Body of pancreas (tissue), 4 donors: Measurements from ENCODE around the gene SLC13A4. TPM values are rescaled to one million over a fixed set of nuclear protein-coding genes. Genes with fewer than 3 reads are reported as not detected.
"Not testable (repeated sequence)": the region's sequence is repeated elsewhere in the genome, so short reads cannot be mapped to it uniquely, and the experiment has no call there.

Experiments
- ATAC-seq: fragments of 150-250 bp; one replicate; pipeline ENCODE4 v1.9.1; 2016
- DNase-seq, 4 donors: peaks; one replicate each; pipeline ENCODE4 v3.0.0-alpha.2; 2019
- H3K27ac ChIP-seq, 4 donors: fragments of 200-600 bp; sonication (generic); 1 replicate in 3 of 4; 2 replicates in 1 of 4; pipeline versions ENCODE4 v1.5.1 to v1.6.1; 2016 to 2019; ENCODE audit warnings: mild to moderate bottlenecking in 1 of 4, mixed read lengths in 1 of 4, moderate library complexity in 1 of 4
- H3K27me3 ChIP-seq, 2 donors: fragments of 200-600 bp; sonication (generic); one replicate each; pipeline ENCODE4 v1.6.0; 2016; ENCODE audit warnings: mild to moderate bottlenecking in 1 of 2
- H3K36me3 ChIP-seq, 2 donors: fragments of 200-600 bp; sonication (generic); replicated peaks in 1 of 2; 2 replicates each; pipeline ENCODE4 v1.5.1; 2016; ENCODE audit warnings: low read depth in 2 of 2; ENCODE audit not compliant: insufficient read depth in 1 of 2
- H3K4me1 ChIP-seq: fragments of 200-600 bp; sonication (generic); one replicate; pipeline ENCODE4 v1.6.0; 2016
- H3K4me3 ChIP-seq, 2 donors: fragments of 200-600 bp; sonication (generic); 1 replicate in 1 of 2; 2 replicates in 1 of 2; pipeline ENCODE4 v1.5.1; 2016 to 2019
- H3K9me3 ChIP-seq, 3 donors: fragments of 200-600 bp; sonication (generic); 1 replicate in 2 of 3; 2 replicates in 1 of 3; pipeline ENCODE4 v1.5.1; 2016
- POLR2A ChIP-seq, 3 donors: fragments of 450-650 bp; IDR thresholded peaks; one replicate each; pipeline ENCODE4 v1.6.1; 2016; ENCODE audit warnings: antibody characterized with exemption in 3 of 3, mild to moderate bottlenecking in 2 of 3
- WGBS, 2 donors: methylation state at CpG; one replicate each; pipeline ENCODE4 v1.1.5; 2017; 5-methylcytosine and 5-hydroxymethylcytosine counted together
- intact Hi-C: fragments of 100-400 bp; cut with DNase I; formaldehyde crosslinking; loops from one replicate; pipeline ENCODE4 v1.15.1; 2023
- total RNA-seq, 2 donors: library from RNA; depleted of rRNA; stranded (reverse); fragments of >200 nt; gene quantifications; one replicate each; pipeline ENCODE4 v1.1.0, GENCODE V29; 2016
- TF ChIP-seq, protein P1 (sequence below), 7 experiments: fragments of 450-650 bp in 4 of 7; fragments of 200-600 bp in 3 of 7; sonication (generic) in 3 of 7; IDR thresholded peaks; one replicate each; pipeline ENCODE4 v1.5.1; 2016 to 2019; ENCODE audit warnings: antibody characterized with exemption in 7 of 7

SLC13A4 gene
- total RNA-seq, 2 donors from 2014 or later: not detected

DNA sequence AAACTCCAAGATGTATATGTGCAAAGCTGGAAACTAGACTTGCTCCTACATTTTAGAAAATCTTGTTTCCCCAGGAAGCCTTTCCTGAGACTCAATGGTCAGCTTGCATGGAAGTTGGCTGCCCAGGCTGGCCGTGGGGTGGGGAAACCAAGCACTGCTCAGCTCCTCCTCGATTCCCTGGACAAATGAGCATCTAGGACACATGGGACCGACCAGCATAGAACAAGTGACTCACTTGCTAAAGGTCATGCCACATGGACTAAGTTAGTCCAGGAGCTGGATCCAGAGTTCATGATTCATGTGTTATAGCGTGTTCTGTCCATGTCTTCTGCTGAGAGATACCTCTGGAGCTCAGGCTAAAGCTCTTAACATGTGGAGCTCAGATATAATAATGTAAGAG, 14.4 kb upstream of the SLC13A4 start:
- H3K36me3 ChIP-seq: no peaks in the 10 kb centered on the region
- H3K27me3 ChIP-seq: no peaks in the 10 kb centered on the region
- H3K4me1 ChIP-seq: no peaks in the 10 kb centered on the region
- 66% methylated on average over 4 of the region's 4 CpGs for WGBS, 2 donors
- no peak overlapping the region for H3K27ac ChIP-seq
- H3K9me3 ChIP-seq: no peaks in the 10 kb centered on the region
- DNase-seq (no peak), ATAC-seq (no peak)
- intact Hi-C loops: no loop called here
- no peak overlapping the region for H3K4me3 ChIP-seq
- TF ChIP-seq, protein P1, sequence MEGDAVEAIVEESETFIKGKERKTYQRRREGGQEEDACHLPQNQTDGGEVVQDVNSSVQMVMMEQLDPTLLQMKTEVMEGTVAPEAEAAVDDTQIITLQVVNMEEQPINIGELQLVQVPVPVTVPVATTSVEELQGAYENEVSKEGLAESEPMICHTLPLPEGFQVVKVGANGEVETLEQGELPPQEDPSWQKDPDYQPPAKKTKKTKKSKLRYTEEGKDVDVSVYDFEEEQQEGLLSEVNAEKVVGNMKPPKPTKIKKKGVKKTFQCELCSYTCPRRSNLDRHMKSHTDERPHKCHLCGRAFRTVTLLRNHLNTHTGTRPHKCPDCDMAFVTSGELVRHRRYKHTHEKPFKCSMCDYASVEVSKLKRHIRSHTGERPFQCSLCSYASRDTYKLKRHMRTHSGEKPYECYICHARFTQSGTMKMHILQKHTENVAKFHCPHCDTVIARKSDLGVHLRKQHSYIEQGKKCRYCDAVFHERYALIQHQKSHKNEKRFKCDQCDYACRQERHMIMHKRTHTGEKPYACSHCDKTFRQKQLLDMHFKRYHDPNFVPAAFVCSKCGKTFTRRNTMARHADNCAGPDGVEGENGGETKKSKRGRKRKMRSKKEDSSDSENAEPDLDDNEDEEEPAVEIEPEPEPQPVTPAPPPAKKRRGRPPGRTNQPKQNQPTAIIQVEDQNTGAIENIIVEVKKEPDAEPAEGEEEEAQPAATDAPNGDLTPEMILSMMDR (IDR thresholded peaks at IDR 0.05): no peak
- TF ChIP-seq POLR2A (IDR thresholded peaks at IDR 0.05): no peak

DNA sequence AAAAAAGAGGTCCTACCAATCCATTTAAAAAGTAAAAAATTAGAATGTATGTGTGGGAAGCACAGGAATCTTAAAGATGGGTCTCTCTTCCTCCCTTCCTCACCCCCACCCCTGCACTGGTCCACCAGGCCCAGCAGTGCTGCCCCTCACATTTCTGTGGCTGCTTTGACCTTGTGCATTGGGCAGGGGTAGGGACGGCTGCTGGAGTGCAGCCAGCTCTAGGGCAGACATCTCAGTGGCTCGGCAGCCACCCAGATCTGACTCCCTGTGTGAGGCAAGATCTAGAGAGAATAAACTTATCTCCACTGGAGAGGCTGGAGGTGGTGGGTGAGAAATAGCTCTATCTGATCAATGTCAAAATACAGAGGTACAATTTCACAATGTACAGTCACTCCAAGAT, 13.9 kb upstream of the SLC13A4 start:
- Histone ChIP-seq H3K27ac (no peak overlapping the region), H3K4me3 (no peak overlapping the region), H3K4me1 (no peaks in the 10 kb centered on the region), H3K27me3 (no peaks in the 10 kb centered on the region), H3K36me3 (no peaks in the 10 kb centered on the region), H3K9me3 (no peaks in the 10 kb centered on the region)
- intact Hi-C loops: no loop called here
- ATAC-seq (no peak), DNase-seq (no peak)
- 19% methylated on average over 2 of the region's 2 CpGs for WGBS, 2 donors
- TF ChIP-seq, protein P1 (IDR thresholded peaks at IDR 0.05): no peak
- no peak for TF ChIP-seq POLR2A (IDR thresholded peaks at IDR 0.05)

DNA sequence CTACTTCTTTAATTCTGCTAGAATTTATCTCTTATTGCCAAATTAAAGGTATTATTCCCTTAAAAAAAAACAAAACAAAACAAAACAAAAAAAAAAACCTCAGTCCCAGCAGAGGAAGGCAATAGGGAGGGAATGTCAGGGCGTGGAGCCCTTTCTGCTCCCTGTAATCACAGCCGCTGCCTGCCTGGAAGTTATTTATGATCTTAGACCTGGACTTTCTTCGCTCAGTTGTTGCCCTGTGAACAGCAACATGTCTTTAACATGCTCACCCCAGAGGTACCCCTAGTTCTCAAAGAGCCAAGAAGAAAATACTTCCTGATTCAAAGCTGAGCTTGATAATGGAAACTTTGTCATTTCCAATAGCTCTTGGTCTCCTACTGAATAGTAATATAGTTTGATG, 12.9 kb upstream of the SLC13A4 start:
- Histone ChIP-seq H3K36me3 (no peaks in the 10 kb centered on the region), H3K9me3 (no peaks in the 10 kb centered on the region), H3K27me3 (no peaks in the 10 kb centered on the region), H3K4me3 (no peak overlapping the region), H3K4me1 (no peaks in the 10 kb centered on the region), H3K27ac (no peak overlapping the region)
- intact Hi-C loops: no loop called here
- 83 to 87% methylated on average over 3 of the region's 3 CpGs for WGBS, 2 donors
- no peak for DNase-seq
- ATAC-seq: no peak
- TF ChIP-seq, protein P1 (IDR thresholded peaks at IDR 0.05): no peak
- TF ChIP-seq POLR2A (IDR thresholded peaks at IDR 0.05): no peak

DNA sequence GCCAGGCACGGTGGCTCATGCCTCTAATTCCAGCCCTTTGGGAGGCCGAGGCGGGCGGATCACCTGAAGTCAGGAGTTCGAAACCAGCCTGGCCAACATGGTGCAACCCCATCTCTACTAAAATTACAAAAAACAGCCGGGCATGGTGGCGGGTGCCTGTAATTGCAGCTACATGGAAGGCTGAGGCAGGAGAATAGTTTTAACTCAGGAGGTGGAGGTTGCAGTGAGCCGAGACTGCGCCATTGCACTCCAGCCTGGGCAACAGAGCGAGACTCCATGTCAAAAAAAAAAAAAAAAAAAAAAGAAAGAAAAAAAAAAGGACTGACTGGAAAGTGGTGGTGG, 9.3 kb upstream of the SLC13A4 start:
- DNase-seq, H3K4me3 ChIP-seq, H3K36me3 ChIP-seq, ATAC-seq, H3K9me3 ChIP-seq, H3K27me3 ChIP-seq, intact Hi-C loops, H3K27ac ChIP-seq, H3K4me1 ChIP-seq: not testable (repeated sequence)
- WGBS, 2 donors: 92 to 93% methylated on average over 10 of the region's 10 CpGs

DNA sequence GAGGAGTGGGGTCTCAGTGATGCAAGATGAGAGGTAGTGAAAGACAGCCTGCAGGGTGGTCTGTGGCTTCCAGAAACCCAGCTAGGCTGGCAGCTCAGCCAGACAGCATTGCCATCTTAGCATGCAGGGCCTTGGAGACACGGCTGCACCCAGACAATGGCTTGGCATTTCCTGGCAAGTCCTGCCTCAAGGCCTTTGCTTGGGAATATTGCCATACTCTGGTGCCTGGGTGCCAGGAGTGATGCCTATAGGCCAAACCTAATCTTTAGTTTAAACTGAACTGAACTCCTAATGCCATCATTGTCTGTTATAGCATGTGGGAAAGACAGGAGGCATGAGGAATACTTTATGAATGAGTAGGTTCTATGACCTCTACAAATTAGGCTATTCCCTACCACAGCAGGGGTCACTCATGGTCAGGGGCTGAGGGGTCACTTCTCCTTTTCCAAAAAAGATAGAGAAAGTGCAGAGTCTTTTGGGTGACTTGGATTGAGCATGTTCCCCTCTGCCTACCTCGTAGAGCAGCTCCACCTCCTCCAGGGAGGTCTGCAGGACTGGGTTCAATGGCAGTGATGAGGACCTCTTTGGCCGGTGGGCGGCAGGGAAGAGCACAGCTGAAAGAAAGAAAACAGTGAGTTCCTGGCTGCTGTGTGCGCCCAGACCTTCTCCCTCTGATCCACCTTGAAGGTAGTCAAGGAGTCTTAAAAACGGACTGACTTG, 8.8 kb upstream of the SLC13A4 start:
- 75 to 78% methylated on average over 6 of the region's 6 CpGs for WGBS, 2 donors
- intact Hi-C loops: no loop called here
- no peaks in the 10 kb centered on the region for H3K9me3 ChIP-seq
- no peaks in the 10 kb centered on the region for H3K36me3 ChIP-seq
- H3K4me1 ChIP-seq: no peaks in the 10 kb centered on the region
- no peaks in the 10 kb centered on the region for H3K27me3 ChIP-seq
- no peak for TF ChIP-seq POLR2A (IDR thresholded peaks at IDR 0.05)
- TF ChIP-seq, protein P1 (IDR thresholded peaks at IDR 0.05): no peak
- no peak overlapping the region for H3K27ac ChIP-seq
- DNase-seq: no peak
- ATAC-seq: no peak
- H3K4me3 ChIP-seq: no peak overlapping the region
